ENCODE results near the gene COL11A2. TPM values are rescaled to one million over a fixed set of nuclear protein-coding genes. Genes with fewer than 3 reads are reported as not detected.

The COL11A2 gene
- total RNA-seq, 1 experiment from 2014 or later, result 7.6 TPM

- RAD21 ChIA-PET (ENCODE audit: low non-redundant PET in 1 of 2, low total read pairs in 2 of 2, uncharacterized antibody in 2 of 2, unreplicated experiment in 2 of 2), result no interaction called here
- CTCF ChIA-PET, result interaction anchor here (0.5 to 5.2 kb wide), 13 partner anchors 9 to 1318 kb away, joined by 3 to 31 read pairs (median 3); partner anchors contain the start of gene HLA-DMA
- no peak for TF ChIP-seq TCF7L2 (IDR thresholded peaks at IDR 0.05; ENCODE audit: borderline replicate concordance, extremely low read depth, insufficient read depth, insufficient read length)
- peak; percentile 78 to 85 (median 79) for TF ChIP-seq CTCF (IDR thresholded peaks at IDR 0.05 in 2 of 3, conservative IDR thresholded peaks at IDR 0.05 in 1 of 3; ENCODE audit: borderline replicate concordance in 1 of 3, insufficient read depth in 1 of 3, low read depth in 2 of 3, low read length in 2 of 3)
- TF ChIP-seq RAD21 (IDR thresholded peaks at IDR 0.05; ENCODE audit: low read depth), result peak; percentile 71
- peak; percentile 36 for TF ChIP-seq YY1 (IDR thresholded peaks at IDR 0.05; ENCODE audit: extremely low read depth, insufficient replicate concordance, low read depth, low read length)
- intact Hi-C loops (cut with micrococcal nuclease), result loop anchor here (1.0 kb wide), 2 partner anchors 25 to 133 kb away; no protein-coding TSS in a partner anchor
- no TSS peak for BruUV-seq (replicated peaks)
- H3K9me3 ChIP-seq (ENCODE audit: control insufficient read depth in 1 of 2, insufficient read depth in 1 of 2, low read depth in 1 of 2, low read length in 2 of 2), result no peaks in the 10 kb centered on the region
- peak overlapping the region; percentile 65 for H2AFZ ChIP-seq (ENCODE audit: low read depth, low read length, poor library complexity, severe bottlenecking)
- H3K9me2 ChIP-seq (ENCODE audit: insufficient read depth), result no peaks in the 10 kb centered on the region
- 0 out of 4 replicates have a peak, but pooled peaks cover 0 to 6% of the 10 kb centered on the region in 2 experiments for H3K4me1 ChIP-seq (ENCODE audit: control insufficient read depth in 1 of 2, insufficient read depth in 2 of 2, low read length in 2 of 2)
- no peak overlapping the region for H3K27ac ChIP-seq (ENCODE audit: low read depth, low read length)
- no peaks in the 10 kb centered on the region for H3K36me3 ChIP-seq (ENCODE audit: control insufficient read depth in 1 of 2, insufficient read depth in 2 of 2, low read length in 2 of 2)
- POLR2A ChIA-PET, result no interaction called here
- DNase-seq (ENCODE audit: low read depth, low spot score) (peak; percentile 54), ATAC-seq (peak; percentile 75)
- no peaks in the 10 kb centered on the region for H4K20me1 ChIP-seq (ENCODE audit: insufficient read depth)
- H3K4me3 ChIP-seq (replicated peaks in 1 of 2; ENCODE audit: low read depth in 1 of 2, low read length in 2 of 2), result no peak overlapping the region
- no peaks in the 10 kb centered on the region for H3K27me3 ChIP-seq (ENCODE audit: insufficient read depth, low read length)
- peak overlapping the region; percentile 8; the same call in 1 of the 2 replicates for H3K4me2 ChIP-seq (ENCODE audit: low read length)
- no peak overlapping the region for H3K9ac ChIP-seq (ENCODE audit: low read length)
- no peaks in the 10 kb centered on the region for H3K79me2 ChIP-seq (ENCODE audit: insufficient read depth, low read length)
These were observed 44.2 kb downstream of the COL11A2 start for GRCh38 chr6:33147807-33148666.
